Coronary artery (tissue), 2 donors: ENCODE results near the gene UBE2H.

Experiments used
- DNase-seq: peaks from one replicate; pipeline ENCODE4 v3.0.0-alpha.2; 2017; ENCODE audit warnings: low spot score
- H3K27ac ChIP-seq, 2 donors: fragments of 200-600 bp; sonication (generic); one replicate each; pipeline ENCODE4 v1.5.1; 2016 to 2019
- H3K4me3 ChIP-seq: fragments of 200-600 bp; sonication (generic); 2 replicates; pipeline ENCODE4 v1.5.1; 2016; ENCODE audit warnings: mild to moderate bottlenecking, moderate library complexity
- CTCF ChIP-seq: fragments of 200-600 bp; sonication (generic); IDR thresholded peaks from one replicate; pipeline ENCODE4 v1.5.1; 2019; ENCODE audit warnings: antibody characterized with exemption

UBE2H gene

DNA sequence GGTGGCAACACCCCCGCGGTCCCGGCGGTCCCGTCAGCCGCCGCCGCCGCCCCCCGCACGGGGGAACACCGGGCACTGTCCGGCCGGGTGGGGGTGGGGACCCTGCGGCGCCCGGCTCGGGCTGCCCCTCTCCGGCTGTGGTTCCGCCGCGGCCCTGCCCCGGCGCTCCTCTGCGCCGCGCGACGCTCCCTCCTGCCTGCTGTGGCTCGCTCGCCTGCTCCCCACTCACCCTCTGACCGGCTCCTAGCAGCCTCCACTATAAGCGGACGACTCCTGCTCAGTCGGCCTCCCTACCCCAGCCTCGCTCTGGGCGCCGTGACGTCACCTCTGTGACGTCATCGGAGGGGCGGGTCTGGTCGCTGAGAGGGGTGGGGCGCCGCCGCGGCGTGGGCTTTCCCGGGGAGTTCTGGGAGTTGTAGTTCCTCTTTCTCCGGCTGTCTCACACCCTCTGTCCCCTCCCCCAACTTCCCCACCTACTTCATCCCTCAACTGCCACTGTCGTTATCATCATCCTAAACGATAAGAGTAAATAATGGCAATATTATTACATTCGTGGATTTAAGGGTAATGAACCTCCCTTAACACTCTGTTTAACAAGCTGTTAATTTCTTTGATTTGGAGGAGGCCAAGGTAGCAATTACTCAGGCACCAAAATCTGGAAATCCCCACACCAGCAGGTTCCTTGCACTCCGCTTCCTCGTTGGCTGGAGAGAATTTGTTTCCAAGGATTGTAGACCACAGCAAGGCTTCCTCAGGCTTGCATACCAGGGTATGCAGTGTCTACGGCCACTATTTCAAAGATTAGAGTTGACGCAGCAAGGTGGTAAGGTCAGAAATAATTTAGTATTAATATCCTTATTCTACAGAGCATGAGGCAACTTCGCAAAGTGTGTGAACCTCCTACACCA, at the start of gene UBE2H:
TSS of gene UBE2H (minus strand) at position 308 of the 908 bp plus-strand sequence. CDS start 405 bp downstream, outside the sequence.
- H3K27ac ChIP-seq, result peak within 1 kb of the TSS; percentile 98 to 99
- no peak for TF ChIP-seq CTCF
- DNase-seq, result peak; percentile 94
- peak within 1 kb of the TSS; percentile 96 for H3K4me3 ChIP-seq

DNA sequence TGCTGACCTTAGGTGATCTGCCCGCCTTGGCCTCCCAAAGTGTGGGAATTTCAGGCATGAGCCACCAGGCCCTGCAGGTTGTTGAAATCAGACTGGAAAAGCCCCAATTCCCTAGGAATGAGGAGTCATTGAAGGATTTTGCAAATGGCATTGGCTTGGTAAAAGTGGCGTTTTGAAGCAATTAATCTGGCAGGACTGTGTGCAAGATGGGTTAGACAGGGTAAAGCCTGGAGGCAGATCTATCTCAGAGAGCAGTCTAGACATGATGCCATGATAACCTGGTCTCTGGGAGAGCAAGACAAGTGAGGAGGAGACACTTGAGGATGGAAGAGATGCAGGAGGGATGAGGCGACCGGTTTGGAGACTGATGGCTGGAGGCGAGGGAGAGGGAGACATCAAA, 45.7 kb upstream of the UBE2H start:
- no peak for TF ChIP-seq CTCF
- Histone ChIP-seq H3K27ac (no peak overlapping the region), H3K4me3 (no peak overlapping the region)
- no peak for DNase-seq

DNA sequence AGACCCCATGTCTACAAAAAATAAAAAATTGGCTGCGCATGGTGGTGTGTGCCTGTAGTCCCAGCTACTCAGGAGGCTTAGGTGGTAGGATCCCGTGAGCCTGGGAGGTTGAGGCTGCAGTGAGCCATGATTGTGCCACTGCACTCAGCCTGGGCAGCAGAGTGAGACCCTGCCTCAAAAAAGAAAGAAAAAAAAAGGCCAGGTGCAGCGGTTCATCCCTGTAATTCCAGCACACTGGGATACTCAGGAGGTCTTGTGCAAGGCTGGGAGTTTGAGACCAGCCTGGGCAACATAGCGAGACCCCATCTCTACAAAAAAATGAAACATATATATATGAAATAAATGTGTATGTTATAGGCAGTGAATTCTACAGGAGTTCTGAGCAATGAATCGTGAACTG, 44.5 kb upstream of the UBE2H start:
- no peak for DNase-seq
- no peak overlapping the region for H3K27ac ChIP-seq
- no peak for TF ChIP-seq CTCF
- H3K4me3 ChIP-seq, result no peak overlapping the region

DNA sequence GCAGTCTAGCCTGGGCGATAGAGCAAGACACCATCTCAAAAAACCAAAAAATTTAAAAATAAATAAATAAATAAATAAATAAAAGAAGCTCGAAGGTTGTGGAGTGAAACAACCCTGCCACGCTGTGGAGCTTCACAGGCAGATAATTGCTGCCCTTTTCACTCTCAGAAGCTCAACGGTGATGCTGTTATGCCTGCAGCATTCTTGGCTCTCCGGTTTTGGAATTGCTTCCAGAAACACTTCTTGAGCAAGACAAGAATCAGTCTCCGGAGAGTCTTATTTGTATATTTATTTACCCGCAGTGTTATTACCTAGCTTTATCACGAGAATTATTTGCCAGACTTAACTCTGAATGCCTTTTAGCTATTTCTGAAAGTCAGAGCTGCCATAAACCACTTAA, 40.5 kb upstream of the UBE2H start:
- no peak for TF ChIP-seq CTCF
- no peak overlapping the region for H3K27ac ChIP-seq
- no peak for DNase-seq
- no peak overlapping the region for H3K4me3 ChIP-seq

DNA sequence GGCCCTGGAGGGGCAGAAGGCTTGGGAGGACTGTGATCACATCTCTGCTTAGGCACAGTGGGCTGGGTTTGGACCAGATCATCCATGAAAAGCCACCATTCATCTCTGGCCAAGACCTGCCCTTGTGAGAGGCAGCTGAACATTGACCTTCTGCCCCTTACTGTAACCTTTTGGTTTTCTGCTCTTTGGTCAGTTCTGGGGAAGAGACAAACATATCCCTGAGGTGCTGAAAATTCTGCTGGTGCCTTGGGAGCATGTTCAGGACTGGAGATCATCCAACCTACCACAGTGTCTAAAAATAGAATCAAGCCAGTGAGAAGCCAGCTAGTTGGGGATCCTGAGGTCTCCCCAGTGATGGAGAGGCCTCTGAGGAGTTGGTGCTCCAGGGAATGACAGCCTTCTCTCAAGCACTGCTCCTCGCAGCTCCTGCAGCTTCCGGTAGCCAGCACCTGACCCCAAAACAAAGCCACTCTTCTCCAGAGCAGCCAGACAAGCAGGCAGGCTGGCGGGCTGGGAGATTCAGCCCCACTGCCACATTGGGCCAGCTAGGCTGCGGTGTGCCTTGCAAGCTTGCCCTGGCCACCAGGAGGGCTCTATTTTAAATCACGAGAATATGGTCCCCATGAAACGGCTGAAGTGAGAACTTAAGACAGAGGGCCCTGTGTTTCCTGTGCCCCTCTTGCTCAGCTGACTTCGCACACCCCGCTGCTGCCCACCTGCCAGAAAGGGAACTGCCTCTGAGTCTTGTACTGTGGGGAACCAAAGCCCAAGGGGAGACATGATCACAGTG, 37.8 kb upstream of the UBE2H start:
- no peak overlapping the region for H3K4me3 ChIP-seq
- no peak for DNase-seq
- no peak for TF ChIP-seq CTCF
- no peak overlapping the region for H3K27ac ChIP-seq

DNA sequence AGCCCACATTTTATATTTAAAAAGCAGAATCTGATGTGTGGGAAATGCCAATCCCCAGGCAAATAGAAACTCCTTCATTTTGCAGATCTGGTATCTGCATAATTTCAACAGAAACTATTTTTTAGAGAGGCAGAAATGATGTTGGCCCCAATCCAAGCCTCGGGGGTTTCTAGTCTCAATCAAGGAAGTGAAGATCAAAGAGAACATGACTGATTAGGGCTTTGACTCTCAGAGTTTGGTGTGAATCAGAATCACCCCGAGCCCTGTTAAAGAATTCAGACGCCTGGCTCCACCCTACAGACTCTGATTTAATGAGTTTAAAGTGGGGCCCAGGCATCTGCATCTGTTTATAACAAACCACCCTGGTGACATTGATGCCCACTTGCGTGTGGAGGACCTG, 36.7 kb upstream of the UBE2H start:
- no peak for TF ChIP-seq CTCF

More for the DNA sequence above, 36.7 kb upstream of the UBE2H start:
- no peak overlapping the region for H3K27ac ChIP-seq
- no peak for DNase-seq
- H3K4me3 ChIP-seq, result no peak overlapping the region
